Mucosa of descending colon (tissue), 3 donors: ENCODE results near the gene CDK12. TPM values are rescaled to one million over a fixed set of nuclear protein-coding genes. Genes with fewer than 3 reads are reported as not detected.
A peak's percentile ranks its signal among the peaks of the same experiment; 100 is the strongest.
"Not testable (repeated sequence)": the region's sequence is repeated elsewhere in the genome, so short reads cannot be mapped to it uniquely, and the experiment has no call there.

Experiments
- ATAC-seq: fragments of 200-7000 bp; cut with Tn5 transposase; one replicate; pipeline ENCODE4 v1.9.1; 2020; ENCODE audit warnings: mild to moderate bottlenecking, moderate library complexity
- DNase-seq, 3 donors: peaks; one replicate each; pipeline ENCODE4 v3.0.0-alpha.2; 2020
- H3K36me3 ChIP-seq: fragments of 200-600 bp; one replicate; pipeline ENCODE4 v1.8.0; 2021; ENCODE audit warnings: low read depth, mild to moderate bottlenecking
- H3K4me1 ChIP-seq: fragments of 200-600 bp; one replicate; pipeline ENCODE4 v1.8.0; 2021; ENCODE audit warnings: low read depth, mild to moderate bottlenecking
- H3K4me3 ChIP-seq: fragments of 200-600 bp; one replicate; pipeline ENCODE4 v1.8.0; 2021; ENCODE audit warnings: mild to moderate bottlenecking
- H3K9me3 ChIP-seq: fragments of 200-600 bp; one replicate; pipeline ENCODE4 v1.8.0; 2021; ENCODE audit warnings: mild to moderate bottlenecking
- CTCF ChIP-seq: fragments of 200-600 bp; IDR thresholded peaks from one replicate; pipeline ENCODE4 v1.8.0; 2022; ENCODE audit warnings: antibody characterized with exemption, mild to moderate bottlenecking
- intact Hi-C, 2 donors: fragments of 100-400 bp; cut with DNase I in 1 of 2; cut with micrococcal nuclease in 1 of 2; formaldehyde crosslinking; loops; one replicate each; pipeline versions ENCODE4 v1.11.0 to v1.11.1; 2022; cut with DNase I, micrococcal nuclease
- long read RNA-seq, 2 donors: library from polyadenylated mRNA; unstranded; transcript quantifications; one replicate each; pipeline ENCODE4 v2.0.0, GENCODE V29; 2019 to 2021
- total RNA-seq, 3 donors: library from RNA; stranded (reverse); fragmentation: NEBNext Ultra II Directional in 2 of 3; extraction: Animal tissue kit (Norgen Biotek cat#: 25700) in 2 of 3; gene quantifications; one replicate each; pipeline versions ENCODE4 v1.2.1 to v1.2.4, GENCODE V29; 2021 to 2023
- donor health status: DM: no; HTN: no; CAD: no; lungs with moderate emphysema.
- donor health status: DM: no; HTN: no; CAD: no.
- donor health status: DM: no; HTN: yes; CAD: no.

CDK12 gene
- 10 to 100 TPM; 49.3 to 59.7 (median 58.4) TPM for total RNA-seq
- long read RNA-seq, donor 1, partial matches to known transcripts, result 0 of 9 reads
- long read RNA-seq, donor 1, other reads (novel, unspliced or antisense), result 7 of 9 reads
- long read RNA-seq, donor 2, partial matches to known transcripts, result 0 of 8 reads
- long read RNA-seq, donor 2, other reads (novel, unspliced or antisense), result 8 of 8 reads

DNA sequence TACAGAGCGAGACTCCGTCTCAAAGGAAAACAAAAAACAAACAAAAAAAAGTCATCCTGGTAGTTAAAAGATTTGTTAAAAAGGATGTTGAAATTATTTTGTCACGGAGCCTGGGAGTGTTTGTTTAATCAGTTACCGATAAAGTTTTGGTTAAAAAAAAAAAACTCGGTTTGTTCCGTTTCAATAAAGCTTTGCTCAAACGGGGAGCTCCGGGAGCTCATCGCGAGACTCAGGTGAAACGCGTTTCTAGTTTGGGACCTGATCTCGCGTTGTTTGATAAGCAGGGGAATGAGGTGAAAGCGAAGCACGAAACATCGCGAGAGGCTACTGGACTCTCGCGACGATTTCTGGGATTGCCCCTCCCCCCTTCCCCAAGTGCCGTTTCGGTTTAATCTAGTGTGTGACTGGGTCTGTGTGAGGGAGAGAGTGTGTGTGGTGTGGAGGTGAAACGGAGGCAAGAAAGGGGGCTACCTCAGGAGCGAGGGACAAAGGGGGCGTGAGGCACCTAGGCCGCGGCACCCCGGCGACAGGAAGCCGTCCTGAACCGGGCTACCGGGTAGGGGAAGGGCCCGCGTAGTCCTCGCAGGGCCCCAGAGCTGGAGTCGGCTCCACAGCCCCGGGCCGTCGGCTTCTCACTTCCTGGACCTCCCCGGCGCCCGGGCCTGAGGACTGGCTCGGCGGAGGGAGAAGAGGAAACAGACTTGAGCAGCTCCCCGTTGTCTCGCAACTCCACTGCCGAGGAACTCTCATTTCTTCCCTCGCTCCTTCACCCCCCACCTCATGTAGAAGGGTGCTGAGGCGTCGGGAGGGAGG, at the start of gene CDK12:
CDK12 (plus strand) TSS at position 374 of the 813 bp plus-strand sequence. CDS start 586 bp downstream, outside the sequence.
- peak; percentile 94 to 98 (median 96) for DNase-seq
- intact Hi-C loops, result no loop called here

DNA sequence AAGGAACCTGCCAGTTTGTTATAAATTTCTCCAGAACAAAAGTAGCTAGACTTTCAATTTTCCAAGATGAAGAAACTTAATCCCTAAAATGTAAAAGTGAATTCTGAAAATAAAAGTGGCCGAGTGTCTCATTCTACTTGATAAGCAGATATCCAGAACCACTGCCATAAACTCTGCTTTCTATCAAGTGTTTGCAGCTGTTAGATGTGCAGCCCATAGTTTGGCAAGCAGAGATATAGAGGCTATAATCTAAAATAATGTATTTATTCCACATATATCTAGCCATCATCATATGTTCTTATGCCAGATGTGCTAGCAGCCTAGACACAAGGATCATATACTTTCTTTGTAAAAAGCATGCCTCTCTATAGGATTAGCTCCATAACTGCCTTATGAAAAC, 45.1 kb upstream of the CDK12 start:
- ATAC-seq, result no peak
- H3K36me3 ChIP-seq, result peaks cover 17% of the 10 kb centered on the region
- no peaks in the 10 kb centered on the region for H3K9me3 ChIP-seq
- no peak for TF ChIP-seq CTCF
- no peaks in the 10 kb centered on the region for H3K4me1 ChIP-seq
- intact Hi-C loops, result no loop called here
- H3K4me3 ChIP-seq, result no peak overlapping the region
- DNase-seq, result no peak

More for the DNA sequence above, at the start of gene CDK12:
- Histone ChIP-seq H3K4me1 (peaks cover 10% of the 10 kb centered on the region), H3K36me3 (peaks cover 4% of the 10 kb centered on the region), H3K9me3 (no peaks in the 10 kb centered on the region), H3K4me3 (peak within 1 kb of the TSS; percentile 56)
- no peak for TF ChIP-seq CTCF
- ATAC-seq, result peak; percentile 95

GRCh38 chr17:39429600-39429999, 31.7 kb upstream of the CDK12 start:
- ATAC-seq (no peak), DNase-seq (no peak)
- no peaks in the 10 kb centered on the region for H3K9me3 ChIP-seq
- H3K36me3 ChIP-seq, result peaks cover 17% of the 10 kb centered on the region
- no peak for TF ChIP-seq CTCF
- intact Hi-C loops, result no loop called here
- no peaks in the 10 kb centered on the region for H3K4me1 ChIP-seq
- H3K4me3 ChIP-seq, result no peak overlapping the region

DNA sequence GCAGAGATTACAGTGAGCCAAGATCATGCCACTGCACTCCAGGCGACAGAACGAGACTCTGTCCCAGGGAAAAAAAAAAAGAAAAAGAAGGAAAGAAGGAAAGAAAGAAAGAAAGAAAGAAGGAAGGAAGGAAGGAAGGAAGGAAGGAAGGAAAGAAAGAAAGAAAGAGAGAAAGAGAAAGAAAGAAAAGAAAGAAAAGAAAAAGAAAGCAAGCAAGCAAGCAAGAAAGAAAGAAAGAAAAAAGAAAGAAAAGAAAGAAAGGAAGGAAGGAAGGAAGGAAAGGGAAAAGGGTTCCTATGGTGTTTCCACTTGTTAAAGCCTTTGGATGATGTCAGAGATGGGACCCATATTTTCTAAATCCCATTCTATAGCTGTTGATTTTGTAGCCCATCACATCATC, 21.4 kb upstream of the CDK12 start:
- ATAC-seq, H3K36me3 ChIP-seq: not testable (repeated sequence)

GRCh38 chr17:39443326-39443725, 18.0 kb upstream of the CDK12 start:
- no peak overlapping the region for H3K4me3 ChIP-seq
- no peaks in the 10 kb centered on the region for H3K36me3 ChIP-seq
- intact Hi-C loops, result no loop called here
- no peaks in the 10 kb centered on the region for H3K4me1 ChIP-seq
- no peaks in the 10 kb centered on the region for H3K9me3 ChIP-seq
- ATAC-seq (no peak), DNase-seq (no peak)
- no peak for TF ChIP-seq CTCF

More for the DNA sequence above, 21.4 kb upstream of the CDK12 start:
- H3K4me3 ChIP-seq, H3K4me1 ChIP-seq, intact Hi-C loops, H3K9me3 ChIP-seq, DNase-seq: not testable (repeated sequence)

- no peak overlapping the region for H3K4me3 ChIP-seq
- H3K4me1 ChIP-seq, result peaks cover 7% of the 10 kb centered on the region
- intact Hi-C loops, result no loop called here
- H3K36me3 ChIP-seq, result no peaks in the 10 kb centered on the region
- TF ChIP-seq CTCF, result no peak
- H3K9me3 ChIP-seq, result no peaks in the 10 kb centered on the region
- no peak for DNase-seq
- no peak for ATAC-seq
Observed at GRCh38 chr17:39447561-39447960, 13.7 kb upstream of the CDK12 start.
